HG03139 (cell line): ENCODE measurements around the gene MAML2.

Experiments
- ATAC-seq: cut with Tn5 transposase; IDR thresholded peaks from one replicate; pipeline ENCODE4 v1.9.1; 2021; ENCODE audit not compliant: unreplicated experiment

Gene MAML2

GRCh38 chr11:96318850-96319249 lies 24.1 kb downstream of the MAML2 start:
- no peak for ATAC-seq

DNA sequence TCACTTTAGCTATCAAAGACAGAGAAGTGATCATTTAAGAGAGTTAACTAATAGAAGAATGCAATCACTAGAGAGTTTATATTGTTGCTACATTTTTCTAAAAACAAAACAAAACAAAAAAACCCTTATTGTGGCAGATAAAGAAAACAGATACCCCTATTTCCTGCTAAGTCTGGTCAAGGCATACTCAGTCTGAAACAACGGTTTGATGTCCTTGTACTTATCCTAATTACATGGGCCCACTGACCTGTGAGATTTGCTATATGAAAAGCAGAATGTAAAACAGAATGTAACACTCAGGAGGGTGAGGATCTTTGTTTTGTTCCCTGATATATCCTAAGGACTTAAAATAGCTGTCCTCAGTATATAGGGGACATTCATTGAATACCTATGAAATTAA lies 24.6 kb downstream of the MAML2 start:
- ATAC-seq: no peak

GRCh38 chr11:96317985-96318384 lies 25.0 kb downstream of the MAML2 start:
- ATAC-seq: no peak

DNA sequence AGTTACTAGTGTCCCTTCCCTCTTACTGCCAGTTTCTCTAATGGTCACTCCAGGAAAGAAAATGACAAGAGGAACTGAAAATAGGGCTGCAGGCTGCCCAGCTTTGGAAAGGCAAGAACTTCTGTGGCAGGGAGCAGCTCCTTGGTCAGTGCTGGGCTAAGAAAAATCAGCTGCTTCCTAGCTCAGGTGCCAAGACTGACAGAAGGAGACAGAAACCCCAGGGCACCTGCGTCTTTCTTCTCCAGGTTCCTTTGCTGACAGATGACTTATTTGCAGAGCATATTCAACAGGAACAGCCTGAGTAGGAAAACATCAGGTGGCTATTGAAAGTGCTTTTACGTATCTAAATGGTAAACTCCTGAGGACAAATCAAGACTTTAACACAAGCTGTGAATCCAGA lies 25.4 kb downstream of the MAML2 start:
- no peak for ATAC-seq

DNA sequence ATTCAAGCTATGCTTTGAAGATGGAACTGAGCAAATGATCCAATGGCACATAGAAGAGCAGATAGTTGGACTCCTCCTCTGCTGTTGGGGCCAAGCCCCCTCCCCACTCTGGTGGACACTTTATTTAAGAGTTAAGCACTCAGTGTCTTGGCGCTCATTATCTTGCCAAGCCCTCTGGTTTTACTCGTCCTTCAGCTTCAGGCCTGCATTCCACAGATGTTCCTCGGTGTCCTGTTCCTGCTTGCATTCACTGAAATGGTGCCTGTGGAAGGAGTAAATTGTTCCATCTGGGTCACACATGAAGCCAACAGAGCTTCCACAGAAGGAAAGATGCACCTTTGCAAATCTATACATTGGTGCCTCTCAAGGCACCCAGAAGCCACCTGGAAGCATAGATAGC lies 26.1 kb downstream of the MAML2 start:
- no peak for ATAC-seq

GRCh38 chr11:96315476-96315875 lies 27.5 kb downstream of the MAML2 start:
- ATAC-seq: no peak

DNA sequence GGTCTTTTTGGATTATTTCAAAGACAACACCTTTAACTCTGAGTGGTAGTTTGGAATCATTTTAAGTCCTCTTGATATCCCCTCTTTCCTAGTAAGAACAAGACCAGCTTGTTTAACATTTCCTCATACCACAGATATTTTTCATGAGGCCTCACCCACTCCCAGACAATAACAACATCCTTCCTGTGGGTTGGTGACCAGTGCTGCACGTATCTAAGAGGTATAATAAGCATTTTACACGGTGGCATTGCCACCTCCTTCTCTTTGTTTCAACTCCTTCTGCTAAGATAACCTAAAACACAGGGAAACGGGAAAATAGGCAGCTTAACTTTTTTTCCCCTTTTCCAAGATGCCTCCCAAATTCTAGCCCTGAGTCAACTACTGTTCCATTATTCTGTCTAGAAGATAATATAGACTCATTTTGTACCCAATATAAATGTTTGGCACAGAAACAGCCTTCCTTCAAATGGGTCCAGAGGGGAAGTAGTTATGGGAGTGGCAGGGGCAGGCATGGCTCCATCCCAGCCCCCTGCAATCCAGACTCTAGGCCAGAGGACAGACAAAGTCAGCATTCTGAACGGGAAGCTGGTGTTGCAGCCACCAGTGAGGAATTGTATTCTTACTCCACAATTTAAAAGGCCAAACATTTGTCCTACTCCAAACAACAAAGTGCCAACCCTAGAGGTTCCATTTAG lies 28.5 kb downstream of the MAML2 start:
- ATAC-seq: no peak

- no peak for ATAC-seq
These were observed 29.8 kb downstream of the MAML2 start for GRCh38 chr11:96313163-96313562.

DNA sequence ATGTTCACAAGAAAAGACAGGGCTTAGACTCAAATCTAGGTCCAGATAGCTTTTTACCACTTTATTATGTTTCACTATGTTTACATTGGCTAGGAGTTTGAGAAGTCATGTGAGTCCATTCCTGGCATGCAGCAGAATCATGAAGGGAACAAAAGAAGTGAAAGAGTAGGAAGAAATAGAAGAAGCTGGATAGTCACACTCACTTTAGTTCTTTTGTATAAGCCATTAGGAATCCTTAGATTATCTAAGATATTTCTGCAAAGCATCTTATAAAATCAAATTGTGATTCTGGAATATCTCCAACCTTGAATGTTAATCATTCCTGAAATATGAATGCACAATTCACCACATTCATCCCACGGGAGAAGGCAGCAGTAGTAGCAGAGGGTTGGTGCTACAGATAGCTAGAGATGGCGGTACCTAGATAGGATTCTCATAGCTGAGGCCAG lies 31.9 kb downstream of the MAML2 start:
- ATAC-seq: no peak

GRCh38 chr11:96310236-96310635 lies 32.8 kb downstream of the MAML2 start:
- no peak for ATAC-seq

DNA sequence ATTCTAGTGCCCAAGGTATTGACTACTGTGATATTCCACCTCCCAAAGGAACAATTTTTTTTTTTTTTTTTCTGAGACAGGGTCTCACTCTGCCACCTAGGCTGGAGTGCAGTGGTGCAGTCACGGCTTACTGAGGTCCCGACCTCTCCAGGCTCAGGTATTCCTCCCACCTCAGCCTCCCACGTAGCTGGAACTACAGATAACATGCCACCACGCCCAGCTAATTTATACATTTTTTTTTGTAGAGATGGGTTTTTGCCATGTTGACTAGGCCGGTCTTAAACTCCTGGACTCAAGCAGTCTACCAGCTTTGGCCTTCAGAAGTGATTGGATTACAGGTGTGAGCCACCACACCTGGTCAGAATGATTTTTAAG lies 33.4 kb downstream of the MAML2 start:
- no peak for ATAC-seq

GRCh38 chr11:96309016-96309642 lies 33.9 kb downstream of the MAML2 start:
- no peak for ATAC-seq

GRCh38 chr11:96307776-96308140 lies 35.2 kb downstream of the MAML2 start:
- ATAC-seq: no peak

DNA sequence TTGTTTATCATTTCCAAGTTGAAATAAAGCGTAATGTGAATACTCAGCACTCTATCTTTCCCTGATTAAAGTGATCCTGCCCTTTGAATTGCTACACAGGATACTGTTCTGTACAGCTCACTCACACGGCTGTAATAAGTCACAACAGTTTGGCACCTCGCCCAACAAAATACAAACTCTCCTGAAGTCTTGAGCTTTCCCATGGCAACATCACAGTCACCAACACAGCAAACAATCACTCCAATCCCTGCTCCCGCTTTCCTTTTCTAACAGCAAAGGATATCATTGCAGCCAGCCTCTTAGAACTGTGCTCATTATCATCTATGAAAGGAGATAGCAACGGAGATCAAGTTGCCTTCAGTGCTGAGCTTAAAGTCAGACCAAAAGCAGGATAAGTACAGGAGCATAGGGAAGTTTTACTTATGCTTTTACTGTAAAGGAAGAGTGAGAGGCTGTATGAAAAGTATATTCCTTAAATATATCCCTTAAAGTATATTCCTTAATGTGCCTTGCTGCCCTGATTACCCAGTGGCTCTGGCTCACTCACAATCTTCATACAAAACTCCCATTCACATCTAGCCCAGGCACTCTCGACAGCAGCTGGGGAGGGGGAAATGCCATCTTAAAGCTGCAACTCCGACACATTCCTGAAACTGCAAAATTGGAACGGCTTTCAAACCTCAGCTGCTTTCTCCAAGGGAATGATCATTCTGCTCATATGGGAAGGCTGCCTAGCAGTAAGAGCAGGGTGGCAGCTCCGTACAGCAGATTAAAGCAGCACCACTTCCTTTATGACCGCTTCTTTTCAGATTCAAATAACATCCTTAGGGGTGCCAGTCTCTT lies 35.8 kb downstream of the MAML2 start:
- ATAC-seq: no peak

DNA sequence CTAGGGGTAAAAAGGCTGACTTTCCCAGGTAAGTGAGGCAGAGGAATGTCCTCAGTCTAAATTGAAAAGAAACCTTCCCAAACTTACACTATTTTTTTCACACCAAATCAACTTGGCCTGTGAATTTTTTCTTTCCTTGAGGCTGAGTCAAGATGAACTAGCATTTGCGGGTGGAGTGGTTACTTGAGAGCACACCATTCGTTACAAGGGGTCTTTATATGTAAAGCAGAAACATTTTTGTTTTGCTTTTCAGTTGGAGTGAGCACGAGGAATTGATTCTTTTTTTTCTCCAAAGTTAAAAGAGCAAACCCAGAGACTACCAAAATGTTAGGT lies 36.4 kb downstream of the MAML2 start:
- ATAC-seq: no peak

DNA sequence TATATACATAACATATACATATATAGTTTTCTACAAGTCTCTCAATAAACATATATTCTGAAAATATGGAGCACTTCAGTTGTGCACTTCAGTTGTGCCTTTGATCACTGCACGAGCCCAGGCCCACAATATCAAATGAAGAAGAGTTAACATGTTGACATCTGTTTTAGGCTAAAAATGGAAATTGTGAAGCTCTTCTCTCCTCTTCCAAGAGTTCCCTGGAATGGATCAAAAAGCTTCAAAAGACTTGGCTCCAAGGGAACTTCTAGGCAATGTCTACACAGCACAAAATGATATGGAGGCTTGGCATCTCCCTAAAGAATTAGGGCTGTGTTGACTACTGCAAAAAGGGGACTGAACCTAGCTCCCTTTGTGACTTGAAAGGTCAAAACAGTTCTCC lies 36.9 kb downstream of the MAML2 start:
- no peak for ATAC-seq

DNA sequence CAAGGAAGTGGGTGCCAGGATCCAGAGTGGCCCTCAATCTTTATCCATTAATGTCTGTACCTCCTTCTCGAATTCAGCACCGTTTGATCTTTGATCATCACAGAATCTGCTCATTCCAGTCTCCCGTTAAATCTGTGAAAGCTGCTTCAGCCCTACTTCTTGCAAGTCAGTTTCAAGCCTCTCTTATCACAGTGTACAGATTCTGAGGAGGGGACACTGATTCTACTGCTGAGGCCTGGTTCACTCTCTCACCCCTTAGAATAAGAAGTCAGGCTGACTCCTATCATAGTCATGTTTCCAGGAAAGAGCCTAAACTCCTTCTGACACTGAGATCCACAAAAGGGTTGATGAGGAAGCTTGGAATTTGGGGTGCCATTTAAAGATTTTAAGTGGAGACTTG lies 39.0 kb downstream of the MAML2 start:
- ATAC-seq: no peak

DNA sequence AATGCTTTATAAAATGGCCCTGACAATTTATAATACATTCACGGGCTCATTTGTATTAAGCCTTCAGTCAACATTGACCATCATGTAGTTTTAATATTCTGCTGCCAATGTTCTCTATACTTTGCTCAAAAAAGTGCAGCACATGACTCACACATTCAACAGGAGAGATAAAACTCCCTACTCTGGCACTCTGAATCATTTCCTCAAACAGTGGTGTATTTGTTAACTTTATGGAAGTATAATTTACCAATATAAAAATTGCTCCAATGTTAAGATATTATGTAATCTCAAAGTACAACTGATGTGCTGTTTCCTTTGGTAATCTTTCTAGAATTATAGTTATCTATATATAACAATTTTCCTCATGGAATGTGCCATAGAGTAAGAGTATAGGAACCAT lies 39.9 kb downstream of the MAML2 start:
- ATAC-seq: no peak

DNA sequence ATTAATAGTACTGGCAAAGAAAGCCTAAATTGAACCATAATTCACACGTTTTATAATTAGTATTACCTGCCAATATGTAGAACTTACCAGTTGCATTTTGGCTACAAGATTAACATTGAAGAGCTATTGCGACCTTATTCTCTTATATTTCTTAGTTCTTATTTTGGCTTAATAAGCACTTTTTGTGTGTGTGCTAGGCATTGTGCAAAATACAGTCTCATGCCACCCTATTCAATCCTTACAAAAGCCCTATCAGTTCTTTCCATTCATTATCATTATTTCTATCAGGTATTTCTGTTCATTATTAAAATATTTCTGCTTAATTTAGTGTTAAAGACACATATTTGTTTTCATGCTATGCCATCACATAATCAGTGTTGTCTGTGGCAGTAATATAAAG lies 41.2 kb downstream of the MAML2 start:
- no peak for ATAC-seq

GRCh38 chr11:96299155-96299888 lies 43.7 kb downstream of the MAML2 start:
- no peak for ATAC-seq

DNA sequence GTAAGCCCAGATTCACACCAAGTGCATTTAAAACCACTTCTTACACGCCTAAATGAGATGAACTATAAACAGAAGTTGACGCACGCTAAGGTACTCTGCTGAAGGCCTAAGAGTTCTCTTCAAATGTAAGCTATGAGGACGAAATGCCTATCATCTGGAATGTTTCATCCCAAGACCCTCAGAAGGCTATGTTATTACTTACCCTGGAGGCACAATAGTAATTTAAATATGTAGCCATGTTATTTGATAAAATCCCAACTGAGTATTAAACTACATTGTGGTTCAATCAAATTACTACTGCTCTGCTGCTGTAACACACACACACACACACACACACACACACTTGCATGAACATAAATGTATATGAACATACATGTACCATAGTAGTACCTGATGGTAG lies 47.6 kb downstream of the MAML2 start:
- no peak for ATAC-seq

GRCh38 chr11:96294289-96294688 lies 48.7 kb downstream of the MAML2 start:
- no peak for ATAC-seq
